HepG2 (cell line): ENCODE data around the gene OGA. TPM values are rescaled to one million over a fixed set of nuclear protein-coding genes. Genes with fewer than 3 reads are reported as not detected.

Source experiments
- ATAC-seq: fragments of 200-7000 bp; cut with Tn5 transposase; 3 replicates; pipeline ENCODE4 v1.9.1; 2020; ENCODE audit warnings: mild to moderate bottlenecking, moderate library complexity
- BruUV-seq: library from RNA; stranded (reverse); fragments of 400-500 nt; replicated peaks from 2 replicates; lab custom pipeline; 2021; lab: Mats Ljungman, UMichigan
- CTCF ChIA-PET: fragments of 300-600 bp; formaldehyde crosslinking; extraction: SDS; loops from one replicate; lab custom pipeline; 2021; ENCODE audit warnings: low total read pairs, inconsistent platforms, low intra/inter-chr PET ratio; lab: Yijun Ruan, JAX
- POLR2A ChIA-PET: fragments of 350-600 bp; sonication (Branson Sonifier 250); formaldehyde crosslinking; loops from one replicate; lab custom pipeline; 2020; ENCODE audit warnings: antibody characterized with exemption, inconsistent platforms; lab: Yijun Ruan, JAX
- DNase-seq: peaks from one replicate; pipeline ENCODE4 v3.0.0-alpha.2; 2015; ENCODE audit warnings: low spot score
- FAIRE-seq: peaks from 3 replicates; lab custom pipeline; 2011; peaks lifted over from hg19 to GRCh38; lab: Jason Lieb, UNC
- H2AFZ ChIP-seq: one replicate; pipeline ENCODE4 v1.6.1; 2011; ENCODE audit warnings: low read length, inconsistent platforms
- H3K27ac ChIP-seq: fragments of 300-600 bp; 3 replicates; pipeline ENCODE4 v1.8.0; 2011; ENCODE audit warnings: mixed run types, mild to moderate bottlenecking, mixed read lengths, low read length, inconsistent platforms; ENCODE audit not compliant: insufficient read depth; ENCODE audit errors: extremely low read length
- H3K27me3 ChIP-seq, 2 experiments: fragments of 200-600 bp in 1 of 2; 2 replicates in 1 of 2; 3 replicates in 1 of 2; pipeline versions ENCODE4 v1.6.0 to v1.8.0; 2011; ENCODE audit warnings: low read length in 2 of 2, mild to moderate bottlenecking in 2 of 2, moderate library complexity in 2 of 2, inconsistent platforms in 1 of 2; ENCODE audit not compliant: insufficient read depth in 2 of 2, control insufficient read depth in 1 of 2
- H3K36me3 ChIP-seq, 2 experiments: fragments of 200-600 bp in 1 of 2; replicated peaks in 1 of 2; 2 replicates in 1 of 2; 3 replicates in 1 of 2; pipeline versions ENCODE4 v1.5.1 to v1.8.0; 2011; ENCODE audit warnings: low read length in 2 of 2, inconsistent platforms in 1 of 2; ENCODE audit not compliant: insufficient read depth in 2 of 2, control insufficient read depth in 1 of 2
- H3K4me1 ChIP-seq: 2 replicates; pipeline ENCODE4 v1.5.1; 2012; ENCODE audit warnings: low read length, inconsistent platforms; ENCODE audit not compliant: insufficient read depth
- H3K4me2 ChIP-seq: 2 replicates; pipeline ENCODE4 v1.6.0; 2011; ENCODE audit warnings: low read depth, low read length, inconsistent platforms
- H3K4me3 ChIP-seq, 3 experiments: fragments of 200-600 bp in 1 of 3; sonication (generic), shearing (Covaris generic) in 1 of 3; replicated peaks in 1 of 3; 2 replicates each; pipeline ENCODE4 v1.5.1; 2011 to 2016; ENCODE audit warnings: low read length in 3 of 3, inconsistent platforms in 2 of 3, low read depth in 2 of 3, mild to moderate bottlenecking in 2 of 3, control low read depth in 1 of 3, mixed read lengths in 1 of 3; ENCODE audit not compliant: insufficient read depth in 1 of 3
- H3K79me2 ChIP-seq: one replicate; pipeline ENCODE4 v1.6.1; 2011; ENCODE audit warnings: low read length, inconsistent platforms; ENCODE audit not compliant: insufficient read depth
- H3K9ac ChIP-seq: 2 replicates; pipeline ENCODE4 v1.6.0; 2011; ENCODE audit warnings: mild to moderate bottlenecking, low read depth, low read length, inconsistent platforms; ENCODE audit not compliant: insufficient read depth
- H3K9me3 ChIP-seq: 2 replicates; pipeline ENCODE4 v1.5.1; 2012; ENCODE audit warnings: mild to moderate bottlenecking, low read length
- H4K20me1 ChIP-seq: 2 replicates; pipeline ENCODE4 v1.6.0; 2011; ENCODE audit warnings: inconsistent platforms, mild to moderate bottlenecking, low read length, moderate library complexity; ENCODE audit not compliant: insufficient read depth
- ATF7 ChIP-seq, 2 experiments: fragments of 450-650 bp in 1 of 2; sonication (generic) in 1 of 2; formaldehyde crosslinking in 1 of 2; IDR thresholded peaks; 2 replicates each; pipeline versions ENCODE4 v1.4.0 to v1.6.1; 2016 to 2020; ENCODE audit warnings: antibody characterized with exemption in 1 of 2, mild to moderate bottlenecking in 1 of 2, missing genetic modification reagents in 1 of 2
- MBD4 ChIP-seq: IDR thresholded peaks from 2 replicates; pipeline ENCODE4 v1.6.1; 2012; ENCODE audit warnings: low read length, inconsistent platforms, borderline replicate concordance
- SRSF9 ChIP-seq: fragments of 200-400 bp; formaldehyde crosslinking; IDR thresholded peaks from 2 replicates; pipeline ENCODE4 v1.6.1; 2018; ENCODE audit warnings: borderline replicate concordance, mild to moderate bottlenecking, low read depth, low read length; ENCODE audit not compliant: insufficient read depth, poor library complexity, severe bottlenecking
- ZFP36L1 ChIP-seq: sonication (generic); formaldehyde crosslinking; IDR thresholded peaks from 2 replicates; pipeline ENCODE4 v1.8.0; 2022; ENCODE audit warnings: mild to moderate bottlenecking, missing genetic modification reagents, moderate library complexity
- ZNF180 ChIP-seq: sonication (generic); formaldehyde crosslinking; IDR thresholded peaks from 2 replicates; pipeline ENCODE4 v1.4.0; 2020; ENCODE audit warnings: low read depth, missing genetic modification reagents, borderline replicate concordance
- WGBS: methylation state at CpG from one replicate; pipeline ENCODE4 v1.1.6; 2017; ENCODE audit warnings: low lambda C conversion rate; 5-methylcytosine and 5-hydroxymethylcytosine counted together
- in situ Hi-C: cut with HindIII; loops from 2 replicates; pipeline ENCODE4 v1.10.0; 2017; ENCODE audit warnings: low pct_unique_long_range_greater_than_20kb; ENCODE audit not compliant: extremely low pct_ligation_motif_present
- intact Hi-C: fragments of 100-400 bp; cut with micrococcal nuclease; formaldehyde crosslinking; loops from one replicate; pipeline ENCODE4 v1.10.0; 2022; ENCODE audit not compliant: unreplicated experiment
- polyA plus RNA-seq, 8 experiments: library from polyadenylated mRNA; depleted of rRNA in 3 of 8; stranded (reverse) in 7 of 8; unstranded in 1 of 8; fragments of >200 nt; fragmentation: Illumina TruSeq in 4 of 8; extraction: Trizol in 4 of 8; gene quantifications; 2 replicates each; pipeline versions ENCODE4 v1.2.1 to v1.2.3, GENCODE V29; 2011 to 2016; ENCODE audit warnings: low read depth in 4 of 8, missing spikeins in 1 of 8, mixed read lengths in 1 of 8; ENCODE audit not compliant: insufficient read depth in 1 of 8
- total RNA-seq, 5 experiments: library from RNA; depleted of rRNA; stranded (reverse); fragments of >200 nt; fragmentation: Illumina TruSeq; extraction: Trizol; gene quantifications; 2 replicates each; pipeline ENCODE4 v1.2.3, GENCODE V29; 2016; ENCODE audit warnings: low read depth in 1 of 5
- TF ChIP-seq, protein P1 (sequence below): sonication (generic); formaldehyde crosslinking; conservative IDR thresholded peaks from 2 replicates; pipeline ENCODE4 v1.4.0; 2020; ENCODE audit warnings: missing genetic modification reagents
- TF ChIP-seq, protein P2 (sequence below): IDR thresholded peaks from 2 replicates; pipeline ENCODE4 v1.6.1; 2016; ENCODE audit warnings: mild to moderate bottlenecking
- TF ChIP-seq, protein P3 (sequence below), 2 experiments: sonication (generic) in 1 of 2; formaldehyde crosslinking in 1 of 2; IDR thresholded peaks; 2 replicates each; pipeline versions ENCODE4 v1.4.0 to v1.6.1; 2016 to 2020; ENCODE audit warnings: borderline replicate concordance in 1 of 2, low read depth in 1 of 2, mild to moderate bottlenecking in 1 of 2, missing genetic modification reagents in 1 of 2

Gene OGA
- total and polyA plus RNA-seq, 2 of the 13 experiments (the other 11 are each of a cell fraction or from before 2014, with no cell fraction given) = 33.2 to 39.8 TPM

DNA sequence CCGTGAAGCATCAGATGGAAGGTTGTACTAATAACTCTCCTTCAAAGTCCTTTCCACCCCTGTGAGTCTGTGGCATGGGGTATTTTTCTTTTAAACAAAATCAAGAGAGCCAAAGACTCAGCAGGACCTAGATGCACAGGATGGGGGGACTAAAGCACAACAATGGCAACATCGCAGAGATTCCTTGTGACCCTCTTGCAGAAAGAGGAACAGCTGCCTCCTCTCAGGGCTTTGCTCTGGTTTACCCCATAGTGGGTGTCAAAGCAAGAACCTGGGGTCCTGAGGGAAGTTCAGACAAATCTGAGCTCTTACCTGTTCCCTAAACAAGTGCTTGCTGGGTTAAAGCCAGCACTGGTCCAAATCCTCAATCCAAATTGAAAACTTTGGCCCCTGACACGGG, 81.6 kb downstream of the OGA start:
- H3K4me1 ChIP-seq = no peaks in the 10 kb centered on the region
- H3K4me3 ChIP-seq = no peak overlapping the region
- FAIRE-seq (no peak), DNase-seq (no peak), ATAC-seq (no peak)
- no peaks in the 10 kb centered on the region for H4K20me1 ChIP-seq
- H3K27me3 ChIP-seq = peaks cover 0 to 8% of the 10 kb centered on the region in 2 experiments; a peak in 1 of 5 replicates
- no peak overlapping the region for H3K9ac ChIP-seq
- in situ Hi-C loops = no loop called here
- H2AFZ ChIP-seq = no peak overlapping the region
- H3K36me3 ChIP-seq = no peaks in the 10 kb centered on the region
- intact Hi-C loops = no loop called here
- no peaks in the 10 kb centered on the region for H3K9me3 ChIP-seq
- TF ChIP-seq ATF7 (IDR thresholded peaks at IDR 0.05) (no peak), ATF7 (CRISPR knock-in tag; IDR thresholded peaks at IDR 0.05) (no peak), MBD4 (no peak), ZFP36L1 (CRISPR knock-in tag) (no peak), SRSF9 (no peak), ZNF180 (CRISPR knock-in tag) (no peak)
- TF ChIP-seq, protein P1, sequence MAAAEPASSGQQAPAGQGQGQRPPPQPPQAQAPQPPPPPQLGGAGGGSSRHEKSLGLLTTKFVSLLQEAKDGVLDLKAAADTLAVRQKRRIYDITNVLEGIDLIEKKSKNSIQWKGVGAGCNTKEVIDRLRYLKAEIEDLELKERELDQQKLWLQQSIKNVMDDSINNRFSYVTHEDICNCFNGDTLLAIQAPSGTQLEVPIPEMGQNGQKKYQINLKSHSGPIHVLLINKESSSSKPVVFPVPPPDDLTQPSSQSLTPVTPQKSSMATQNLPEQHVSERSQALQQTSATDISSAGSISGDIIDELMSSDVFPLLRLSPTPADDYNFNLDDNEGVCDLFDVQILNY (CRISPR knock-in tag) = no peak
- TF ChIP-seq, protein P2, sequence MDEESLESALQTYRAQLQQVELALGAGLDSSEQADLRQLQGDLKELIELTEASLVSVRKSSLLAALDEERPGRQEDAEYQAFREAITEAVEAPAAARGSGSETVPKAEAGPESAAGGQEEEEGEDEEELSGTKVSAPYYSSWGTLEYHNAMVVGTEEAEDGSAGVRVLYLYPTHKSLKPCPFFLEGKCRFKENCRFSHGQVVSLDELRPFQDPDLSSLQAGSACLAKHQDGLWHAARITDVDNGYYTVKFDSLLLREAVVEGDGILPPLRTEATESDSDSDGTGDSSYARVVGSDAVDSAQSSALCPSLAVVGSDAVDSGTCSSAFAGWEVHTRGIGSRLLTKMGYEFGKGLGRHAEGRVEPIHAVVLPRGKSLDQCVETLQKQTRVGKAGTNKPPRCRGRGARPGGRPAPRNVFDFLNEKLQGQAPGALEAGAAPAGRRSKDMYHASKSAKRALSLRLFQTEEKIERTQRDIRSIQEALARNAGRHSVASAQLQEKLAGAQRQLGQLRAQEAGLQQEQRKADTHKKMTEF = no peak
- TF ChIP-seq, protein P3, sequence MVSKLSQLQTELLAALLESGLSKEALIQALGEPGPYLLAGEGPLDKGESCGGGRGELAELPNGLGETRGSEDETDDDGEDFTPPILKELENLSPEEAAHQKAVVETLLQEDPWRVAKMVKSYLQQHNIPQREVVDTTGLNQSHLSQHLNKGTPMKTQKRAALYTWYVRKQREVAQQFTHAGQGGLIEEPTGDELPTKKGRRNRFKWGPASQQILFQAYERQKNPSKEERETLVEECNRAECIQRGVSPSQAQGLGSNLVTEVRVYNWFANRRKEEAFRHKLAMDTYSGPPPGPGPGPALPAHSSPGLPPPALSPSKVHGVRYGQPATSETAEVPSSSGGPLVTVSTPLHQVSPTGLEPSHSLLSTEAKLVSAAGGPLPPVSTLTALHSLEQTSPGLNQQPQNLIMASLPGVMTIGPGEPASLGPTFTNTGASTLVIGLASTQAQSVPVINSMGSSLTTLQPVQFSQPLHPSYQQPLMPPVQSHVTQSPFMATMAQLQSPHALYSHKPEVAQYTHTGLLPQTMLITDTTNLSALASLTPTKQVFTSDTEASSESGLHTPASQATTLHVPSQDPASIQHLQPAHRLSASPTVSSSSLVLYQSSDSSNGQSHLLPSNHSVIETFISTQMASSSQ (IDR thresholded peaks at IDR 0.05; ENCODE audit: low read depth) = no peak
- TF ChIP-seq, protein P3 (CRISPR knock-in tag; IDR thresholded peaks at IDR 0.05; ENCODE audit: borderline replicate concordance) = no peak
- TF ChIP-seq, all 625 proteins: peak for 0
- Histone ChIP-seq H3K79me2 (no peaks in the 10 kb centered on the region), H3K4me2 (no peak overlapping the region), H3K27ac (no peak overlapping the region)
- BruUV-seq = no TSS peak
- 49% methylated on average over 3 of the region's 3 CpGs for WGBS
- POLR2A ChIA-PET = no interaction called here
- CTCF ChIA-PET = no interaction called here
